Endothelial cell of umbilical vein (primary cell): ENCODE measurements around the gene KASH5. TPM values are rescaled to one million over a fixed set of nuclear protein-coding genes. Genes with fewer than 3 reads are reported as not detected.

Source experiments
- BruUV-seq: library from RNA; stranded (reverse); fragments of 400-500 nt; replicated peaks from 2 replicates; lab custom pipeline; 2021; lab: Mats Ljungman, UMichigan
- CTCF ChIA-PET: fragments of 300-600, 350-600 bp; sonication (Branson Sonifier 250); formaldehyde crosslinking; loops from one replicate; lab custom pipeline; 2021; ENCODE audit warnings: antibody characterized with exemption, inconsistent platforms; lab: Charles Lee
- POLR2A ChIA-PET: fragments of 300-600, 350-600 bp; sonication (Branson Sonifier 250); formaldehyde crosslinking; loops from one replicate; lab custom pipeline; 2021; ENCODE audit warnings: antibody characterized with exemption, inconsistent platforms; lab: Charles Lee
- DNase-seq: peaks from one replicate; pipeline ENCODE4 v3.0.0-alpha.2; 2011; ENCODE audit warnings: low read depth, low spot score
- FAIRE-seq: peaks from 2 replicates; lab custom pipeline; 2011; peaks lifted over from hg19 to GRCh38; lab: Jason Lieb, UNC
- H2AFZ ChIP-seq: 2 replicates; pipeline ENCODE4 v1.6.0; 2012; ENCODE audit warnings: low read depth, low read length, control low read depth, inconsistent platforms
- H3K27ac ChIP-seq: 2 replicates; pipeline ENCODE4 v1.5.1; 2011; ENCODE audit warnings: low read depth, mild to moderate bottlenecking, control low read depth, low read length, moderate library complexity; ENCODE audit not compliant: insufficient read depth
- H3K27me3 ChIP-seq, 2 experiments: 2 replicates each; pipeline versions ENCODE4 v1.6.0 to v1.6.1; 2011; ENCODE audit warnings: low read length in 2 of 2, mixed read lengths in 1 of 2; ENCODE audit not compliant: control insufficient read depth in 2 of 2, insufficient read depth in 2 of 2
- H3K36me3 ChIP-seq, 2 experiments: 2 replicates in 1 of 2; 3 replicates in 1 of 2; pipeline ENCODE4 v1.5.1; 2011; ENCODE audit warnings: low read length in 2 of 2, mild to moderate bottlenecking in 1 of 2, moderate library complexity in 1 of 2; ENCODE audit not compliant: control insufficient read depth in 2 of 2, insufficient read depth in 2 of 2; ENCODE audit errors: extremely low read depth in 1 of 2
- H3K4me1 ChIP-seq: 3 replicates; pipeline ENCODE4 v1.5.1; 2011; ENCODE audit warnings: mild to moderate bottlenecking, low read length; ENCODE audit not compliant: control insufficient read depth, insufficient read depth; ENCODE audit errors: extremely low read depth
- H3K4me2 ChIP-seq: 2 replicates; pipeline ENCODE4 v1.6.1; 2011; ENCODE audit warnings: low read length, control low read depth, mixed read lengths; ENCODE audit not compliant: insufficient read depth
- H3K4me3 ChIP-seq, 3 experiments: fragments of 200-600 bp in 1 of 3; sonication (generic), shearing (Covaris generic) in 1 of 3; replicated peaks in 1 of 3; 2 replicates each; pipeline ENCODE4 v1.5.1; 2011 to 2016; ENCODE audit warnings: control low read depth in 3 of 3, low read length in 3 of 3, mild to moderate bottlenecking in 2 of 3, inconsistent platforms in 1 of 3, low read depth in 1 of 3, moderate library complexity in 1 of 3; ENCODE audit not compliant: insufficient read depth in 1 of 3
- H3K79me2 ChIP-seq: 2 replicates; pipeline ENCODE4 v1.6.0; 2012; ENCODE audit warnings: low read length, inconsistent platforms; ENCODE audit not compliant: control insufficient read depth, insufficient read depth
- H3K9ac ChIP-seq: replicated peaks from 2 replicates; pipeline ENCODE3; 2011; ENCODE audit warnings: low read length, control low read depth; ENCODE audit not compliant: insufficient read depth; ENCODE audit errors: extremely low read depth
- H3K9me1 ChIP-seq: replicated peaks from 3 replicates; pipeline ENCODE4 v1.6.0; 2011; ENCODE audit warnings: mild to moderate bottlenecking, low read length; ENCODE audit not compliant: control insufficient read depth, insufficient read depth; ENCODE audit errors: extremely low read depth
- H3K9me3 ChIP-seq: replicated peaks from 2 replicates; pipeline ENCODE4 v1.5.1; 2012; ENCODE audit warnings: low read length, inconsistent platforms; ENCODE audit not compliant: control insufficient read depth, insufficient read depth
- H4K20me1 ChIP-seq: replicated peaks from 2 replicates; pipeline ENCODE3; 2011; ENCODE audit warnings: mild to moderate bottlenecking, low read length; ENCODE audit not compliant: control insufficient read depth, insufficient read depth; ENCODE audit errors: extremely low read depth
- EZH2 ChIP-seq: IDR thresholded peaks from 2 replicates; pipeline ENCODE4 v1.6.1; 2012; ENCODE audit warnings: borderline replicate concordance, low read depth, mild to moderate bottlenecking, moderate library complexity, low read length, inconsistent platforms; ENCODE audit not compliant: severe bottlenecking
- FOS ChIP-seq: IDR thresholded peaks from 2 replicates; pipeline ENCODE4 v1.6.1; 2011; ENCODE audit warnings: mild to moderate bottlenecking, low read length, moderate library complexity, borderline replicate concordance; ENCODE audit not compliant: insufficient read depth
- GATA2 ChIP-seq: IDR thresholded peaks from 2 replicates; pipeline ENCODE4 v1.7.0; 2011; ENCODE audit warnings: low read depth, mild to moderate bottlenecking, moderate library complexity, mixed read lengths, low read length; ENCODE audit not compliant: insufficient read length, insufficient read depth
- MYC ChIP-seq: IDR thresholded peaks from one replicate; pipeline ENCODE4 v1.6.1; 2011; ENCODE audit warnings: mild to moderate bottlenecking, low read depth, low read length
- POLR2AphosphoS5 ChIP-seq: IDR thresholded peaks from 2 replicates; pipeline ENCODE4 v1.6.1; 2012; ENCODE audit warnings: low read depth, mild to moderate bottlenecking, control low read depth, low read length, moderate library complexity; ENCODE audit not compliant: insufficient read depth
- dilution Hi-C: fragments of 300-500 bp; cut with MboI; formaldehyde crosslinking; loops from one replicate; pipeline ENCODE4 v1.15.0; 2019; ENCODE audit warnings: low sequenced_read_pairs; ENCODE audit not compliant: extremely low pct_ligation_motif_present
- intact Hi-C: fragments of 100-400 bp; cut with micrococcal nuclease; formaldehyde crosslinking; loops from one replicate; pipeline ENCODE4 v1.10.0; 2022
- polyA plus RNA-seq, 4 experiments: library from polyadenylated mRNA; depleted of rRNA in 3 of 4; stranded (reverse) in 3 of 4; unstranded in 1 of 4; fragments of >200 nt; gene quantifications; 2 replicates each; pipeline versions ENCODE4 v1.2.1 to v1.2.3, GENCODE V29; 2011 to 2012; ENCODE audit warnings: missing spikeins in 1 of 4
- total RNA-seq: library from RNA; stranded (reverse); gene quantifications from 2 replicates; pipeline ENCODE4 v1.2.3, GENCODE V29; 2021

Gene KASH5
- total and polyA plus RNA-seq, 2 donors (not counting 3 experiments of a cell fraction or from before 2014, with no cell fraction given): 0.03 TPM; not detected in 1

- FAIRE-seq (no peak), DNase-seq (no peak)
- Histone ChIP-seq H3K4me1 (peaks cover 3% of the 10 kb centered on the region), H3K4me3 (no peak overlapping the region), H3K9ac (no peak overlapping the region), H3K9me3 (no peaks in the 10 kb centered on the region), H2AFZ (no peak overlapping the region), H3K4me2 (no peak overlapping the region), H3K36me3 (no peaks in the 10 kb centered on the region), H3K79me2 (no peaks in the 10 kb centered on the region), H3K27ac (no peak overlapping the region), H4K20me1 (no peaks in the 10 kb centered on the region), H3K9me1 (no peaks in the 10 kb centered on the region), H3K27me3 (peaks cover 53 to 65% of the 10 kb centered on the region in 2 experiments)
- dilution Hi-C loops (no loop called here), intact Hi-C loops (no loop called here)
- ChIA-PET POLR2A (no interaction called here), CTCF (interaction anchor here (0.9 to 1.5 kb wide), 3 partner anchors 49 to 113 kb away, joined by 3 to 4 read pairs (median 3); partner anchors contain the start of gene DKKL1)
- TF ChIP-seq EZH2 (no peak), MYC (no peak), FOS (no peak), POLR2AphosphoS5 (no peak), GATA2 (no peak)
- no TSS peak for BruUV-seq
Observed at GRCh38 chr19:49440439-49441209, 52.6 kb downstream of the KASH5 start.
